Spleen (tissue), 11 donors: ENCODE data around the gene GP5. TPM values are rescaled to one million over a fixed set of nuclear protein-coding genes. Genes with fewer than 3 reads are reported as not detected.

ENCODE experiments used
- DNase-seq: peaks from one replicate; pipeline ENCODE4 v3.0.0-alpha.2; 2020
- H3K27ac ChIP-seq, 8 donors: fragments of 200-600 bp; sonication (generic) in 7 of 8; 1 replicate in 4 of 8; 2 replicates in 4 of 8; pipeline versions ENCODE4 v1.5.0 to v1.8.0; 2016 to 2021; ENCODE audit warnings: inconsistent platforms in 4 of 8, mild to moderate bottlenecking in 4 of 8, moderate library complexity in 1 of 8
- H3K27me3 ChIP-seq, 7 donors: fragments of 200-600 bp; sonication (generic) in 6 of 7; replicated peaks in 1 of 7; 1 replicate in 4 of 7; 2 replicates in 3 of 7; pipeline versions ENCODE4 v1.5.0 to v1.8.0; 2016 to 2021; ENCODE audit warnings: inconsistent platforms in 3 of 7, mild to moderate bottlenecking in 1 of 7
- H3K36me3 ChIP-seq, 6 donors: fragments of 200-600 bp; sonication (generic) in 5 of 6; 1 replicate in 4 of 6; 2 replicates in 2 of 6; pipeline versions ENCODE4 v1.5.0 to v1.8.0; 2016 to 2021; ENCODE audit warnings: inconsistent platforms in 2 of 6
- H3K4me1 ChIP-seq, 6 donors: fragments of 200-600 bp; sonication (generic) in 5 of 6; 1 replicate in 3 of 6; 2 replicates in 3 of 6; pipeline versions ENCODE4 v1.5.0 to v1.8.0; 2016 to 2021; ENCODE audit warnings: inconsistent platforms in 3 of 6
- H3K4me3 ChIP-seq, 8 donors: fragments of 200-600 bp; sonication (generic) in 7 of 8; 1 replicate in 4 of 8; 2 replicates in 4 of 8; pipeline versions ENCODE4 v1.5.0 to v1.8.0; 2016 to 2021; ENCODE audit warnings: inconsistent platforms in 4 of 8, mild to moderate bottlenecking in 4 of 8, moderate library complexity in 2 of 8
- H3K9me3 ChIP-seq, 8 donors: fragments of 200-600 bp; sonication (generic) in 7 of 8; 1 replicate in 4 of 8; 2 replicates in 4 of 8; pipeline versions ENCODE4 v1.5.0 to v1.8.0; 2016 to 2021; ENCODE audit warnings: inconsistent platforms in 4 of 8
- CTCF ChIP-seq, 11 experiments: fragments of 200-600 bp in 7 of 11; fragments of 450-650 bp in 4 of 11; sonication (generic) in 4 of 11; IDR thresholded peaks in 8 of 11; conservative IDR thresholded peaks in 3 of 11; 1 replicate in 7 of 11; 2 replicates in 4 of 11; pipeline versions ENCODE4 v1.4.0 to v1.8.0; 2016 to 2021; ENCODE audit warnings: antibody characterized with exemption in 11 of 11, inconsistent platforms in 4 of 11, mild to moderate bottlenecking in 1 of 11
- POLR2A ChIP-seq, 3 donors: fragments of 450-650 bp; IDR thresholded peaks; one replicate each; pipeline ENCODE4 v1.5.1; 2017; ENCODE audit warnings: antibody characterized with exemption in 3 of 3, mild to moderate bottlenecking in 1 of 3
- POLR2AphosphoS5 ChIP-seq, 3 donors: sonication (generic); formaldehyde crosslinking; IDR thresholded peaks; one replicate each; pipeline ENCODE4 v1.5.1; 2017; ENCODE audit warnings: antibody characterized with exemption in 3 of 3
- WGBS, 5 donors: extraction: QIAGEN DNeasy Blood & Tissue Kit in 3 of 5; methylation state at CpG; one replicate each; pipeline versions ENCODE4 v1.1.5 to v1.1.7; 2013 to 2018; 5-methylcytosine and 5-hydroxymethylcytosine counted together
- intact Hi-C: fragments of 100-400 bp; cut with DNase I; formaldehyde crosslinking; loops from one replicate; pipeline ENCODE4 v1.15.0; 2023; ENCODE audit warnings: low total_unique reads
- polyA plus RNA-seq, 3 donors: library from polyadenylated mRNA; stranded (reverse); fragments of 200-250 nt; gene quantifications; one replicate each; pipeline ENCODE4 v1.2.1, GENCODE V29; 2013
- total RNA-seq, 7 donors: library from RNA; depleted of rRNA in 3 of 7; stranded (reverse); fragments of >200 nt in 3 of 7; fragmentation: NEBNext Ultra II Directional in 4 of 7; extraction: Animal tissue kit (Norgen Biotek cat#: 25700) in 4 of 7; gene quantifications; one replicate each; pipeline versions ENCODE4 v1.1.0 to v1.2.1, GENCODE V29; 2016 to 2021
- donor health status: healthy with polysubstance abuse.
- donor health status: DM: no; HTN: no; CAD: no; lungs with moderate emphysema.
- donor health status: DM: no; HTN: no; CAD: no.
- donor health status: Bipolar disorder and iron deficiency.
- donor health status: healthy.
- donor health status: DM: no; HTN: no; CAD: no.
- donor health status: DM: yes; HTN: yes; CAD: no.

The GP5 gene
- total and polyA plus RNA-seq, 10 donors: 0.15 to 1.8 (median 0.55) TPM

GRCh38 chr3:194446172-194446571 is 47.1 kb upstream of the GP5 start:
- intact Hi-C loops: no loop called here
- Histone ChIP-seq H3K4me1 (no peaks in the 10 kb centered on the region), H3K27me3 (no peaks in the 10 kb centered on the region), H3K27ac (no peak overlapping the region), H3K4me3 (no peak overlapping the region), H3K36me3 (peaks cover 0 to 98% (median 60%) of the 10 kb centered on the region in 6 donors), H3K9me3 (no peaks in the 10 kb centered on the region)
- no peak for DNase-seq
- TF ChIP-seq POLR2A (IDR thresholded peaks at IDR 0.05) (no peak), POLR2AphosphoS5 (IDR thresholded peaks at IDR 0.05) (no peak), CTCF (IDR thresholded peaks at IDR 0.05 in 8 of 11, conservative IDR thresholded peaks at IDR 0.05 in 3 of 11) (no peak)
- WGBS, 5 donors: 91 to 97% (median 93%) methylated on average over 13 of the region's 13 CpGs

GRCh38 chr3:194443901-194444300 is 44.8 kb upstream of the GP5 start:
- 92 to 99% (median 96%) methylated on average over 2 of the region's 2 CpGs for WGBS, 5 donors
- H3K27ac ChIP-seq: no peak overlapping the region
- peaks cover 0 to 98% (median 59%) of the 10 kb centered on the region in 6 donors for H3K36me3 ChIP-seq
- H3K9me3 ChIP-seq: no peaks in the 10 kb centered on the region
- DNase-seq: no peak
- no peak for TF ChIP-seq POLR2A (IDR thresholded peaks at IDR 0.05)
- no peak for TF ChIP-seq POLR2AphosphoS5 (IDR thresholded peaks at IDR 0.05)
- no peak for TF ChIP-seq CTCF (IDR thresholded peaks at IDR 0.05 in 8 of 11, conservative IDR thresholded peaks at IDR 0.05 in 3 of 11)
- H3K27me3 ChIP-seq: no peaks in the 10 kb centered on the region
- H3K4me1 ChIP-seq: peaks cover 0 to 2% (median 0%) of the 10 kb centered on the region in 6 donors
- H3K4me3 ChIP-seq: no peak overlapping the region
- intact Hi-C loops: no loop called here

GRCh38 chr3:194440756-194441155 is 41.7 kb upstream of the GP5 start:
- no peak for TF ChIP-seq POLR2A (IDR thresholded peaks at IDR 0.05)
- TF ChIP-seq POLR2AphosphoS5 (IDR thresholded peaks at IDR 0.05): no peak
- TF ChIP-seq CTCF (IDR thresholded peaks at IDR 0.05 in 8 of 11, conservative IDR thresholded peaks at IDR 0.05 in 3 of 11): no peak
- H3K9me3 ChIP-seq: no peaks in the 10 kb centered on the region
- no peaks in the 10 kb centered on the region for H3K27me3 ChIP-seq
- 74 to 82% (median 80%) methylated on average over 2 of the region's 2 CpGs for WGBS, 5 donors
- intact Hi-C loops: no loop called here
- DNase-seq: no peak
- no peak overlapping the region for H3K4me3 ChIP-seq
- H3K27ac ChIP-seq: no peak overlapping the region
- H3K4me1 ChIP-seq: peaks cover 0 to 8% (median 0%) of the 10 kb centered on the region in 6 donors
- H3K36me3 ChIP-seq: peaks cover 0 to 98% (median 61%) of the 10 kb centered on the region in 6 donors

- H3K27ac ChIP-seq: no peak overlapping the region
- H3K4me3 ChIP-seq: no peak overlapping the region
- whole genome bisulfite sequencing, 5 donors: 81 to 96% (median 89%) methylated on average over 6 of the region's 6 CpGs
- peaks cover 0 to 98% (median 66%) of the 10 kb centered on the region in 6 donors for H3K36me3 ChIP-seq
- DNase-seq: no peak
- H3K9me3 ChIP-seq: no peaks in the 10 kb centered on the region
- intact Hi-C loops: no loop called here
- H3K27me3 ChIP-seq: no peaks in the 10 kb centered on the region
- TF ChIP-seq POLR2A (IDR thresholded peaks at IDR 0.05) (no peak), POLR2AphosphoS5 (IDR thresholded peaks at IDR 0.05) (no peak), CTCF (IDR thresholded peaks at IDR 0.05 in 8 of 11, conservative IDR thresholded peaks at IDR 0.05 in 3 of 11) (no peak)
- H3K4me1 ChIP-seq: peaks cover 0 to 8% (median 0%) of the 10 kb centered on the region in 6 donors
Measured at GRCh38 chr3:194439881-194440550, 41.0 kb upstream of the GP5 start.
